GM21786 (cell line): ENCODE results near the gene PSG4.
"Not testable (repeated sequence)": the region's sequence is repeated elsewhere in the genome, so short reads cannot be mapped to it uniquely, and the experiment has no call there.

Source experiments
- ATAC-seq: cut with Tn5 transposase; IDR thresholded peaks from one replicate; pipeline ENCODE4 v1.9.1; 2021; ENCODE audit not compliant: unreplicated experiment

PSG4 gene

DNA sequence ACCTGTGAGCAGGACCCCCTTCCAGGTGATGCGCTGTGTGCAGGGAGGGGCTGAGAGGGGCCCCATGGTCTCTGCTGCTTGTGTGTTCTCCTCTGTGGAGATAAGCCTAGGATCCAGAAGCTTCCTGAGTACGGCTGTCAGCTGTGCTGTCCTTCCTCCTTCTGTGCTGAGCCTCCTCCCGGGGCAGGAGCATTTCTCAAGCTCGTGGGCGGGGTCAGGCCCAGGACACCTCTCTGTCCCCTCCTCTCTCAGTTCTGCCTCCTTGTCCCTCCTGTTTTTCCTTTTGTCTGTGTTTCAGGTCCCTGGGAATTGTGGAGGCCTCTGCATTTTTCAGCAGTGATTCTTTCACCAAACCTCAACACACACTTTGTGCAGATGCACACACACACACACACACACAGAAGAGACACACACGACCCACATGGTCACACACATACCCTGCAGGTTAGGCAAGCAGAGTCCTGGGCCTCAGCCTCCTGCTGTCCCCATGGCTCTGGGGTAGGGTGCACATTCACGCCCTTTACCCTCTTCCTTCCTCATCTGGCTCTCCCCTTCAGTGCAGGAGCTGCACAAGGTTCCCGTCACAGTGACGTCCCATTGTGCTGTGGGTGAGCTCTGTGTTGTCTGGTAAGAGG lies at the start of gene PSG4:
Gene PSG4, minus strand, starts transcription at position 168 of the 635 bp plus-strand sequence. Its CDS starts 102 bp downstream, at position 66.
- ATAC-seq, result not testable (repeated sequence)

DNA sequence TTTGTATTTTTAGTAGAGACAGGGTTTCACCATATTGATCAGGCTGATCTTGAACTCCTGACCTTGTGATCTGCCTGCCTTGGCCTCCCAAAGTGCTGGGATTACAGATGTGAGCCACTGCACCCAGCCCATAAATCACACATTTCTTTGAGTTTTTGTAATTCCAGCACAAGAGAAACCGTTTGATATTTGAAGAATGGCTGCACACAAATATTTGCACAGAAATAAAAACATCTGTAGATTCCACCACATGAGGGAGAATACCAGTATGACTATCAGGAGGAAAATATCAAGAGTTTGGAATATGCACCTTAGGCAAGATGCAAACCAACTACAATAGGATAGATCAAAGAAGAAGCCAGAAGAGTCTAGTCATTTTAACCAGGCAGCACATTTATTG lies 46.0 kb upstream of the PSG4 start:
- not testable (repeated sequence) for ATAC-seq

DNA sequence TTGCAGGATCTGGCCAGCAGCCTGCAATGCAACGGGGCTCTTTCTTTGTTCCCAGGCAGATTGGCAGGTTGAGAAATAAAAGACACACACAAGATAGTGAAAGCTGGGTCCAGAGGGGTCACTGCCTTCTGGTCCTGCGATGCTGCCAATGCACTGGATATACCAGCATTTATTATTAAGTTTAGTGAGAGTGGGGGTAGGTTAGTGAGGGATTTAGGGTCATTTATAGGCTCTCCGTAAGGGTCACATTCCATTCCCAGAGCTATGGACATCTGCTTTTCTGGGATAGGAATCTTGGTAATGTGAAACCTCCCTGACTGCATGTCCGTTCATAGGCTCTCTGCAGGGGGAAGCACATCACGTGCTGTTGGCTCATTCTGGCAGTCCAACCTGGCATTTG lies 44.9 kb upstream of the PSG4 start:
- ATAC-seq, result not testable (repeated sequence)

DNA sequence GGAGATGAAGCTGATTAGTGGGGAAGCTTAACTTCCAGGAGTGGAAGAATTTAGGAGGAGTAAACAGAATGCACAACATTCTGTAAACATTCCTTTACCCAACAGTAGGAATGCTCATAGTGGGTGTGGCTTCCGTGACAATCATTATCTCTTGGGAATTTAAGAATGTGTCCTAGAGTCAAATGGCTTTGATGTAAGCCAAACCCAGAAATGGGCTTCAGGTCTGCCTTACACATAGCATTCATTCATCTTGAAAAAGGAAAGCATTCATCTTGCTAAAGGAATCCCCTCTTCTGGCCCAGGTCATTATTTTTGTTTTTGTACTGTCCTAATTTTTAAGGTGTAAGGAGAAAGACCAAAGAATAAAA lies 43.2 kb upstream of the PSG4 start:
- not testable (repeated sequence) for ATAC-seq

DNA sequence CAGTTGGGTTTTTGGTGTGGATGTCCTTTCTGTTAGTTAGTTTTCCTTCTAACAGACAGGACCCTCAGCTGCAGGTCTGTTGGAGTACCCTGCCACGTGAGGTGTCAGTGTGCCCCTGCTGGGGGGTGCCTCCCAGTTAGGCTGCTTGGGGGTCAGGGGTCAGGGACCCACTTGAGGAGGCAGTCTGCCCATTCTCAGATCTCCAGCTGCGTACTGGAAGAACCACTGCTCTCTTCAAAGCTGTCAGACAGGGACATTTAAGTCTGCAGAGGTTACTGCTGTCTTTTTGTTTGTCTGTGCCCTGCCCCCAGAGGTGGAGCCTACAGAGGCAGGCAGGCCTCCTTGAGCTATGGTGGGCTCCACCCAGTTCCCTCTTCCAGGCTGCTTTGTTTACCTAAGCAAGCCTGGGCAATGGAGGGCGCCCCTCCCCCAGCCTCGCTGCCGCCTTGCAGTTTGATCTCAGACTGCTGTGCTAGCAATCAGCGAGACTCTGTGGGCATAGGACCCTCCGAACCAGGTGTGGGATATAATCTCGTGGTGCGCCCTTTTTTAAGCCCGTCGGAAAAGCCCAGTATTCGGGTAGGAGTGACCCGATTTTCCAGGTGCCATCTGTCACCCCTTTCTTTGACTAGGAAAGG lies 41.9 kb upstream of the PSG4 start:
- not testable (repeated sequence) for ATAC-seq

DNA sequence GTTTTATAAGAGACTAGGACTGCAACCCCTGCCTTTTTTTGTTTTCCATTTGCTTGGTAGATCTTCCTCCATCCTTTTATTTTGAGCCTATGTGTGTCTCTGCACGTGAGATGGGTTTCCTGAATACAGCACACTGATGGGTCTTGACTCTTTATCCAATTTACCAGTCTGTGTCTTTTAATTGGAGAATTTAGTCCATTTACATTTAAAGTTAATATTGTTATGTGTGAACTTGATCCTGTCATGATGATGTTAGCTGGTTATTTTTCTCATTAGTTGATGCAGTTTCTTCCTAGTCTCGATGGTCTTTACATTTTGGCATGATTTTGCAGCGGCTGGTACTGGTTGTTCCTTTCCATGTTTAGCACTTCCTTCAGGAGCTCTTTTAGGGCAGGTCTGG lies 40.4 kb upstream of the PSG4 start:
- ATAC-seq, result not testable (repeated sequence)

DNA sequence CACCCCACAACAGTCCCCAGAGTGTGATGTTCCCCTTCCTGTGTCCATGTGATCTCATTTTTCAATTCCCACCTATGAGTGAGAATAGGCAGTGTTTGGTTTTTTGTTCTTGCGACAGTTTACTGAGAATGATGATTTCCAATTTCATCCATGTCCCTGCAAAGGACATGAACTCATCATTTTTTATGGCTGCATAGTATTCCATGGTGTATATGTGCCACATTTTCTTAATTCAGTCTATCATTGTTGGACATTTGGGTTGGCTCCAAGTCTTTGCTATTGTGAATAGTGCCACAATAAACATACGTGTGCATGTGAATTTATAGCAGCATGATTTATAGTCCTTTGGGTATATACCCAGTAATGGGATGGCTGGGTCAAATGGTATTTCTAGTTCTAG lies 36.8 kb upstream of the PSG4 start:
- ATAC-seq, result not testable (repeated sequence)

DNA sequence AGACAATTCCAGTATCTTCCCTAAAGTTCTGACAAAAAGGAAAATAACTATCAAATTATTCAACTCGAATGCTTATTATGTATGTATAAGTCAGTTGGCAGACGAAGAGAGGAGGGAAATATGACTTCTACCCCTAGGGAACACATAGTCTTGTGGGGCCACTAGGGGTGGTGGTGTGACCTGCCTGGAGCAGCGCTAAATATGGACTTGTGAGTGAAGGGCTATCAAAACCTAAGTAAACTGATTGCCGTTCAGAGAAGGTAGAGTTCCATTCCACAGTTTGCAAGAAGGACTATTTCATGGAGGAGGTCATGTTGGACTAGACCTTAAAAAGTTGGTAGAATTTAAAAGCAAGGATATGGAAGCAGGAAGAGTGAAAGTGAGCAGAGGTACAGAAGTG lies 32.8 kb upstream of the PSG4 start:
- ATAC-seq, result not testable (repeated sequence)

DNA sequence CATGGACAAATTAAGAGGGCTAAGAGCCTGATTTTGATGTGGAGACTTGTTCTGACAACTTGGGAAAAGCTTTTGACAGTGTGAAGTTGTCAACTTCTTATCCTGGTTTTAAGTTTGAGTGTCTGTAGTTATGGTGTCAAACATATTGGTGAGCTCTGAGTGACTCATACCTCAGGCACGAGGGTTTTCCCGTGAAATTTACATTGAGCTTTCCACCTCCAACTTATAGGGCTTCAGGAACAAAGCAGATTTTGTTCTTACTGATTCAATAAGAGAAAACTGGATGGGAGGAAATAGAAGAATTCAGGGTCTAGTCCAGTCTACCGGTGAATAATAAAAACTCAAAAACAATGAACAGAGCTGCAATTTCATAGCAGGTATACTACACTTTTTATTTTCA lies 30.2 kb upstream of the PSG4 start:
- ATAC-seq, result not testable (repeated sequence)

DNA sequence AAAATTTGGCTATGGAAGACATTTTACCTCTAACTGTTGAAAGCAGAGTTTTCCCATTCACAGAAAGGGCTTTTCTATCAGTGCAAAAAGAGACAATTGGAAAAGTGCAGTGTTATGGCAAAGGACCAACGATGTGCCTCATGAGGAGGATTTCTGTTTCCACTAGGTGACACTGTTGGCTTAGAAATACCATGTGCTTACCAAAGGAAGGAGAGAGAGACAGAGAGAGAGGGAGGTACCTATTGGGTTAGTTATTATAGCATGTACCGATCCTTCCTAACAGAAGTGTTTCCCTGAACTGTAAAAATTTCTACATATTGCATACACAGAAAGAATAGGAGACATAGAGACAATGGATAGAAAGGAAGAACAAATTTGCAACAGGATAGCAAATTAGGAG lies 23.9 kb upstream of the PSG4 start:
- no peak for ATAC-seq

DNA sequence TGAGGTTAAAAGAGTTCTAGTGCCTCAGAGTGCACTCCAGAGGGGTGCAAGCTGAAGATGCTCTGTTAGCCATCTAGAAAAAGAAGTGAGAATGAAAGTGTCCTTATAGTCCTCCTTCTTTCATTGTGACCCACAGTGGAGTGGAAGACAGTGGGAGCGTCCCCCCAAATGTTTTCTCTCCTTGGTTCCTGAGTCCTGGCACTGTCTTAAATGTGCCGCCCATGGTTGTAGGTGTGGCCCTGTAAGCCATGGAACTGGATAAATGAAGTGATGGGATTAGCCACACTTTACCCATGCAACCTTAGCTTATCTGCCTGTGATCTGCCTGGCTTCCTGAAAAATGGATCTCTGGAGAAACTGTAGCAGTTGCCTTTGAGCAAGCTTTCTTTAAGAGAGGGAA lies 23.3 kb upstream of the PSG4 start:
- ATAC-seq, result not testable (repeated sequence)

DNA sequence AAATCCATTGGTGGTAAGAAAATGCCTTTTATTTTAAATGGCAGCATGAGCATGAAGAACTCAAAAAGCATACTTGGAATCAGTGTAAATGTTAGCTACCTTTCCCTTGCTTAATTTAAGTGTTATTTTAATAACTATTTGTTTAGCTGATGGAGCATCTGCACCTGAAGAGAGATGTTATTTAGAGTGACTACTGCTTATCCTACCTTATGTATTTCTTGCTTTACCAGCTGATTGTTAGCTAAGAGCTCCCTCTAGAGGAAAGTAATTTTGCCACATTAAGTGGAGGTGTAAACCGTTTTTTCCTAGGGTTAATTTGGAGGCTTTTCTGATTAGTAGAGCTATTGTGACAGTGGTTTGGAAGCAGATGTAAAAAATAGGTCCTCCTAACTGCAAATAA lies 21.5 kb upstream of the PSG4 start:
- not testable (repeated sequence) for ATAC-seq

DNA sequence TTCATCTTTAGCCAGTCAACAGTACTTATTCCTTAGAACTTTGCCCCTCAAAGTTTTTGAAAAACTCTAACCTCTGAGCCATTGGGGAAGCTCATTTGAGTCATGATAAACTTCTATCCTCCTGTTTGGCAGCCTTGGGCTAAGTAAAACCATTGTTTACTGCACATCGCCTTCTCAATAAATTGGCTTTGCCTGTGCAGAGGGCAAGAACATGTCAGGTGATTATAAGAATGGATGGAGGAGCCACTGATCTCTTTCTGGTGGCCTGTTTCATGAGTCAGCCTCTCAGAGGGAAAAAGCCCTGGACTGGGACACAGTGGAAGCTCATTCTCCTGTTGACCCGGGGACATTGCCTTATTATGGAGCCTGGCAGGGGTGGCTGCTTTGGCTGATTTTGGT lies 19.4 kb upstream of the PSG4 start:
- ATAC-seq, result no peak

DNA sequence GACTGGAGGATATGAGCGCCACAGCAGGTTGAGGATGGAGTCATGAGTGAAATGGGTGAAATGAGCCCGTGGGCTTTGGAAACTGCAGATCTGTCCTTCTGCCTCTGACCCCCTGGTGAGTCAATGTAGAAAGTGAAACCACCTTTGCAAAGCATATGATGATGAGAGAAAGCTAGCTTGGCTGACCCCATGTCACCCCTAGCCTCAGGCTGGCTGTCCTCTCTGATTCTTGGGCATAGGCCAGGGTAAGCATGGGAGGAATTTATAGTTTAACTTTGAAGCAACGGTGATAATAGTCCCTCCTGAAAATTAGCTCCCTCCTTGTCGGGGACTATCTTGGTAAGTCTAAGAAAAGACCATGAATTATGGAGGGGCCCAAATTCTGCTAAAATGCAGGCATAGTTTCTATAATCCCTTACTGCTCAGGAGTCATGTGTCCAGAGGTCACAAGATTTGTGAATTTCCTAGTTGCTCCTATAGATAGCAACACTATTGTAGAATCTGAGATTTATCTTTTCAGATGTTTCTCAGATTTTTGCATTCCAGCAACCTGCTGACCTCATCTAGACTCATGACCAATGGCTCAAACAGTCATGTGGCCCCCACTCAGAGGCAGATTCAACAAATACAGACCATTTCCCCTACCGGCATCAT lies 18.9 kb upstream of the PSG4 start:
- ATAC-seq, result not testable (repeated sequence)

DNA sequence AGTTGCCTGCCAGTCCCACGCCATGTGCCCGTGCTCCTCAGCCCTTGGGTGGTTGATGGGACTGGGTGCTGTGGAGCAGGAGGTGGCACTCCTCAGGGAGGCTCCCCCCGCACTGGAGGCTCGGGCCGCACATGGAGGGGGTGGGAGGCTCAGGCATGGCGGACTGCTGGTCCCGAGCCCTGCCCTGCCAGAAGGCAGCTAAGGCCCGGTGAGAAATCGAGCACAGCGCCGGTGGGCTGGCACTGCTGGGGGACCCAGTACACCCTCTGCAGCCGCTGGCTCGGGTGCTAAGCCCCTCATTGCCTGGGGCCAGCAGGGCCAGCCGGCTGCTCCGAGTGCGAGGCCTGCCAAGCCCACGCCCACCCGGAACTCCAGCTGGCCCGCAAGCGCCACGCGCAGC lies 16.5 kb upstream of the PSG4 start:
- ATAC-seq, result not testable (repeated sequence)

DNA sequence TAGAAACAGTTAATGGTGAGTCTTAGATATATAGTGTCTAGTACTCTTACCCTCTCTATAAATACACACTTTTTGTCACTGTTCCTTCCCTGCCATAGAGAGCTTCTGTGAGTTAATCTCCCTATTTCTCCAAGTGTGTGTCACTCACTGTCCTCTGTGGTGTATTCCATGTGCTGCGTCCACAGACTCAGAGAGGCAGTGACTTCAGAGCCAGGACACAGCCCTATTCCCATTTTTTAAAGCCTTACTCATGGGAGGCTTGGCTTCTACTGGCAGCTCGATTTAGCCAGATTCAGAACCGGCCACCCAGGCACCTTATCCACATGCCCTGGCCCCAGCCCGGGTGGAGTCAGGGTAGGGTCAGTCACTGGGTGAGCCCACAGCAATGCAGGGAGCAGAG lies 13.7 kb upstream of the PSG4 start:
- ATAC-seq, result not testable (repeated sequence)

DNA sequence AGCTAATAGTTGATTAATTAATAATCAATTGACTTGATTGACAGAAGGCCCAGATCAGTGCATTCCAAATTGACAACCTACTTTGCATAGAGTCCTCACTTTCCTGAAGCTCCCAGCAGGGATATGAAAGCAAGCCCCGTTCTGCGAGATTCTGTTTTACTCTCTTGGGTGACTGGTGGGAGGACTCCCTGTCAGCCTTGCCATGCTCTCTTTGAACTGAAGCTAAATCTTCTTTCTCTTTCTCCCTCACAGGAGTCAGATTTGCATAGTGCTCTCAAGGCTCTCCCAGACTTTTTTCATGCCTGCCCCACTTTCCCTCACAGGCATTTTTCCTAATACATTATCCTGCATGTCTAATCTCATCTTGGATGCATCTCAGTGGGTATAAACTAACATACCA lies 10.4 kb upstream of the PSG4 start:
- not testable (repeated sequence) for ATAC-seq

DNA sequence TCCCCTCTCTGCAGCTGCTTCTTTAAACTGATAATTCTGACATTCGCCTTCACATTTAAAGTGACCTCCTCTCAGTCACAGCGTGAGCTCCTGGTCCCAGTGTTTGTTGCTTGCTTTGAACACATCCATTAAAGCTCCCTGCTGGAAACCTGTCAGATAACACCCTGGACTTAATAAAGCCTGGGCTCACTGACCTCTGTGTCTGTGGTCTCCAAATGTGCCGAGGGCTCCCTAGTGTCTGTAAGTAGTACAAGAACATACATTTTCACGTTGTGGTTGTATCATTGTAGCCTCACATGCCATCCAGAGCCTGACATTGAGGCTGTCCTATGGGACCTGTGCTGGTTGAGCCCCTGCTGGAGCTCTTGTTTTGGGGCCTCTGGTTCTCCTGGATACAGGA lies 2.6 kb upstream of the PSG4 start:
- no peak for ATAC-seq

DNA sequence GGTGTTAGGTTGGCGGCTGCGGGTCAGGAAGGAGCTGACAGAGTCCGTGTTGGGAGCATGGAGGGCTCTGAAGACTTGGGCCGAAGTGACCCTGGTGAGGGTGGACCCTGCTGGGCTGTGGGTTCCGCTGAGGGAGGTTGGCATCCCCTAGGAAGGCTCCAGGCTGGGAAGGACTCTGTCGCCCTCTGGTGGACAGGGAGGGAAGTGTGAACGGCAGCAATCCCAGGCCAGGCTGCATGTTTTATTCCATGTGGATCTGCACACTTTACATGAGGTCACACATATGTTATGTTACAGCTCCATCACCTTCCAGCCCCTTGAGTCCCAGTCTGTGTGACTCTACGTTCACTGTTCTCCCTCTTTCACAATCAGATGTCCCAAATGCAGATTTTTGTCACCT lies 1.7 kb upstream of the PSG4 start:
- ATAC-seq, result not testable (repeated sequence)

DNA sequence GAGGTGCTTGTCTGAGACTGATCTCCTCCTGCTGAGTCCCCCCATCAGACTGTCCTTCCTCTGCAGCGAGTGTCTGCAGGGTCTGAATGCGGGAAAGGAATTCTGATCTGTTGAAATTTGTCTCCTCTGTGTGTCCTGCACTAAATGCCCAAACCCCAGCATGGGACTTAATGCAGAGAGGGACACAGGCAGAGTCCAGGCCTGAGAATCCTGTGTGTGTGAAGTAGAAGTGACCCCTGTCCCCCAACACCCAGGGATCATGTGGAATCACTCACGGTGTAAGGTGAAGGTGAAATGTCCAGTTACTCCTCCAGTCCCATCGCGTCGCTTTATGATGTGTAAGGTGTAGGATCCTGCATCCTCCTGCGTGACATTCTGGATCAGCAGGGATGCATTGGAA lies 1.8 kb downstream of the PSG4 start:
- ATAC-seq, result not testable (repeated sequence)

DNA sequence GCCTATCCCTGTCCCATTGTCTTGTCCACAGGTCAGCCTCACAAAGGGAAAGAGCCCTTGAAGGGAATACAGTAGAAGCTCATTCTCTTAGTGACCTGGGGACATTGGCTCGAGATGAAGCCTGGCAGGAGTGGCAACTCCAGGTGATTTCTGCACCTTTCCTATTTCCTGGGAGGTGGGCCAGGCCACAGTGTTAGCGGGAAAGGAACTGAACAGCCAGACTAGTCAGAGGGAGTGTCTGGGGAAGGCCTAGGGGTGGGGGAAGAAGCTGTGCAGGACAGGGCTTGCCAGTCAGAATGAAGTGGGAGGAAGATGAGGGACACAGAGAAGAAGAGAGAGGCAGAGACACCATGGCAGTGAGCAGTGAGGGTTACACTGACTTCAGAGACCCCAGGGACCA lies 3.5 kb downstream of the PSG4 start:
- not testable (repeated sequence) for ATAC-seq

DNA sequence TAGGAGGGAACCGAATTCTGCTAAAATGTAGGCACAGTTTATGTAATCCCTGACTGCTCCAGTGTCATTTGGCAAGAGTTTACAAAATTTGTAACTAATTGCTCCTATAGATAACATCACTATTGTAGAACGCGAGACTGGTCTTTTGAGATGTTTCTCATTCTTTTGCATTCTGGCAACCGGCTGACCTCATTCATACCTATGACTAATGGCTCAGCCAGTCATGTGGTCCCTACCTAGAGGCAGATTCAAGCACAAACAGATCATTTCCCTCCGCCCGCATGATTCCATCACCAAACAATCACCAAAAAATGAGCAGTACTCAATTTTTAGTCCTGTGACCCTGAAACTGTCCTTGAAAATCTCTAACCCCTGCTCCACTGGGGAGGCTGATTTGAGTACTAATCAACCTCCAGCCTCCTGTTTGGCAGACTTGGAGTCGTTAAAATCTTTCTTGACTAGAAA lies 4.1 kb downstream of the PSG4 start:
- ATAC-seq, result not testable (repeated sequence)
